Right renal cortex interstitium (tissue), 3 donors: ENCODE results near the gene SMAD3. TPM values are rescaled to one million over a fixed set of nuclear protein-coding genes. Genes with fewer than 3 reads are reported as not detected.
"Not testable (repeated sequence)": the region's sequence is repeated elsewhere in the genome, so short reads cannot be mapped to it uniquely, and the experiment has no call there.

Experiments used
- DNase-seq, 3 donors: peaks; one replicate each; pipeline ENCODE4 v3.0.0-alpha.2; 2013; ENCODE audit warnings: low read depth in 3 of 3, low spot score in 2 of 3
- polyA plus RNA-seq, 3 donors: library from polyadenylated mRNA; unstranded; fragments of 120-200 nt; gene quantifications; one replicate each; pipeline ENCODE4 v1.2.1, GENCODE V29; 2013; ENCODE audit not compliant: insufficient read length in 3 of 3

SMAD3 gene
- polyA plus RNA-seq, 3 donors, result 43.2 to 47.3 (median 46.0) TPM

- DNase-seq, result not testable (repeated sequence)
These were observed 57.9 kb downstream of the SMAD3 start for GRCh38 chr15:67123291-67123690.

GRCh38 chr15:67124111-67124510 is 58.7 kb downstream of the SMAD3 start:
- no peak for DNase-seq

GRCh38 chr15:67124911-67125588 is 59.6 kb downstream of the SMAD3 start:
- no peak for DNase-seq

GRCh38 chr15:67125589-67126502 is 60.4 kb downstream of the SMAD3 start:
- no peak for DNase-seq

GRCh38 chr15:67126551-67127330 is 61.3 kb downstream of the SMAD3 start:
- no peak for DNase-seq

- no peak for DNase-seq
These were observed 61.9 kb downstream of the SMAD3 start for GRCh38 chr15:67127331-67127664.

GRCh38 chr15:67127965-67128364 is 62.6 kb downstream of the SMAD3 start:
- DNase-seq, result no peak

- no peak for DNase-seq
These were observed 64.8 kb downstream of the SMAD3 start for GRCh38 chr15:67130166-67130565.

GRCh38 chr15:67130673-67131601 is 65.5 kb downstream of the SMAD3 start:
- DNase-seq, result no peak

GRCh38 chr15:67132276-67132675 is 66.9 kb downstream of the SMAD3 start:
- DNase-seq, result no peak

GRCh38 chr15:67133026-67133425 is 67.6 kb downstream of the SMAD3 start:
- DNase-seq, result no peak

- no peak for DNase-seq
These were observed 68.3 kb downstream of the SMAD3 start for GRCh38 chr15:67133738-67134066.

- DNase-seq, result no peak
These were observed 68.9 kb downstream of the SMAD3 start for GRCh38 chr15:67134067-67134838.

GRCh38 chr15:67134871-67135492 is 69.6 kb downstream of the SMAD3 start:
- no peak for DNase-seq

GRCh38 chr15:67135494-67135893 is 70.1 kb downstream of the SMAD3 start:
- no peak for DNase-seq

GRCh38 chr15:67136802-67137201 is 71.4 kb downstream of the SMAD3 start:
- DNase-seq, result no peak

- DNase-seq, result no peak
These were observed 71.9 kb downstream of the SMAD3 start for GRCh38 chr15:67137319-67137718.

GRCh38 chr15:67137951-67138848 is 72.8 kb downstream of the SMAD3 start:
- DNase-seq, result no peak
